Loucy (cell line): Measurements from ENCODE around the gene SPOP.
A peak's percentile ranks its signal among the peaks of the same experiment; 100 is the strongest.

ENCODE experiments used
- H2AFZ ChIP-seq: fragments of 200-600 bp; sonication (generic); 2 replicates; pipeline ENCODE4 v1.6.0; 2016; ENCODE audit warnings: antibody characterized with exemption, mild to moderate bottlenecking, low read length, moderate library complexity
- H3F3A ChIP-seq: fragments of 200-600 bp; 2 replicates; pipeline ENCODE4 v1.6.0; 2016; ENCODE audit warnings: antibody characterized with exemption, low read depth, mild to moderate bottlenecking
- H3K27me3 ChIP-seq: fragments of 200-600 bp; sonication (generic); 2 replicates; pipeline ENCODE4 v1.6.1; 2014; ENCODE audit warnings: low read length, mild to moderate bottlenecking; ENCODE audit not compliant: insufficient read depth, poor library complexity, severe bottlenecking
- H3K36me3 ChIP-seq: fragments of 200-600 bp; sonication (generic); 2 replicates; pipeline ENCODE4 v1.6.1; 2016; ENCODE audit warnings: low read length; ENCODE audit not compliant: insufficient read depth
- H3K4me1 ChIP-seq: fragments of 200-600 bp; sonication (generic); 2 replicates; pipeline ENCODE4 v1.5.1; 2014; ENCODE audit warnings: low read length, mild to moderate bottlenecking; ENCODE audit not compliant: insufficient read depth, poor library complexity, severe bottlenecking
- H3K4me2 ChIP-seq: fragments of 200-600 bp; sonication (generic); 2 replicates; pipeline ENCODE4 v1.6.0; 2014; ENCODE audit warnings: antibody characterized with exemption, low read length, low read depth, mild to moderate bottlenecking; ENCODE audit not compliant: poor library complexity, severe bottlenecking
- H3K4me3 ChIP-seq: fragments of 200-600 bp; sonication (generic); 2 replicates; pipeline ENCODE4 v1.5.1; 2014; ENCODE audit warnings: low read length, mild to moderate bottlenecking, mixed read lengths; ENCODE audit not compliant: poor library complexity, severe bottlenecking
- H3K79me2 ChIP-seq: fragments of 200-600 bp; sonication (generic); 2 replicates; pipeline ENCODE4 v1.6.1; 2014; ENCODE audit warnings: low read length; ENCODE audit not compliant: insufficient read depth
- H3K9ac ChIP-seq: fragments of 200-600 bp; sonication (generic); 2 replicates; pipeline ENCODE4 v1.6.0; 2014; ENCODE audit warnings: mild to moderate bottlenecking, low read depth, low read length, moderate library complexity; ENCODE audit not compliant: poor library complexity, severe bottlenecking
- H3K9me2 ChIP-seq: fragments of 200-600 bp; sonication (generic); replicated peaks from 2 replicates; pipeline ENCODE4 v1.6.1; 2016; ENCODE audit warnings: low read depth, low read length, mixed read lengths
- H3K9me3 ChIP-seq: fragments of 200-600 bp; sonication (generic); 2 replicates; pipeline ENCODE4 v1.6.1; 2014; ENCODE audit warnings: mild to moderate bottlenecking, antibody characterized with exemption, low read length, low read depth; ENCODE audit not compliant: insufficient read depth
- H4K20me1 ChIP-seq: fragments of 200-600 bp; sonication (generic); 2 replicates; pipeline ENCODE4 v1.6.0; 2014; ENCODE audit warnings: antibody characterized with exemption, low read length, mild to moderate bottlenecking; ENCODE audit not compliant: insufficient read depth, poor library complexity, severe bottlenecking
- CTCF ChIP-seq: fragments of 200-600 bp; sonication (generic); conservative IDR thresholded peaks from 2 replicates; pipeline ENCODE4 v1.5.1; 2014; ENCODE audit warnings: mild to moderate bottlenecking, antibody characterized with exemption, low read length
- EZH2phosphoT487 ChIP-seq: fragments of 200-600 bp; IDR thresholded peaks from 2 replicates; pipeline ENCODE4 v1.6.1; 2018; ENCODE audit warnings: antibody characterized with exemption, mild to moderate bottlenecking, moderate library complexity, borderline replicate concordance

SPOP gene

GRCh38 chr17:49555495-49556222, 122.2 kb downstream of the SPOP start:
- no peaks in the 10 kb centered on the region for H3F3A ChIP-seq
- H3K4me3 ChIP-seq = no peak overlapping the region
- H3K9me2 ChIP-seq = no peaks in the 10 kb centered on the region
- H3K36me3 ChIP-seq = no peaks in the 10 kb centered on the region
- H3K79me2 ChIP-seq = no peaks in the 10 kb centered on the region
- H2AFZ ChIP-seq = peak overlapping the region; percentile 54
- H3K4me1 ChIP-seq = peaks cover 5% of the 10 kb centered on the region
- H3K27me3 ChIP-seq = no peaks in the 10 kb centered on the region
- TF ChIP-seq EZH2phosphoT487 = no peak
- no peak for TF ChIP-seq CTCF
- no peaks in the 10 kb centered on the region for H3K9me3 ChIP-seq
- peak overlapping the region; percentile 39 for H3K9ac ChIP-seq
- H3K4me2 ChIP-seq = peak overlapping the region; percentile 34
- H4K20me1 ChIP-seq = no peaks in the 10 kb centered on the region

- no peaks in the 10 kb centered on the region for H3F3A ChIP-seq
- no peak overlapping the region for H2AFZ ChIP-seq
- TF ChIP-seq EZH2phosphoT487 = no peak
- TF ChIP-seq CTCF = no peak
- peaks cover 5% of the 10 kb centered on the region for H3K4me1 ChIP-seq
- no peaks in the 10 kb centered on the region for H3K36me3 ChIP-seq
- no peaks in the 10 kb centered on the region for H4K20me1 ChIP-seq
- H3K4me3 ChIP-seq = no peak overlapping the region
- no peak overlapping the region for H3K9ac ChIP-seq
- no peak overlapping the region for H3K4me2 ChIP-seq
- H3K79me2 ChIP-seq = no peaks in the 10 kb centered on the region
- H3K9me2 ChIP-seq = no peaks in the 10 kb centered on the region
- H3K27me3 ChIP-seq = no peaks in the 10 kb centered on the region
- H3K9me3 ChIP-seq = no peaks in the 10 kb centered on the region
These were observed 123.0 kb downstream of the SPOP start for GRCh38 chr17:49554694-49555494.

- Histone ChIP-seq H3K79me2 (no peaks in the 10 kb centered on the region), H3F3A (no peaks in the 10 kb centered on the region), H3K4me1 (peaks cover 10% of the 10 kb centered on the region), H3K9me3 (no peaks in the 10 kb centered on the region), H4K20me1 (no peaks in the 10 kb centered on the region), H2AFZ (no peak overlapping the region), H3K9ac (no peak overlapping the region), H3K36me3 (no peaks in the 10 kb centered on the region), H3K4me2 (no peak overlapping the region), H3K27me3 (no peaks in the 10 kb centered on the region), H3K4me3 (no peak overlapping the region), H3K9me2 (no peaks in the 10 kb centered on the region)
- no peak for TF ChIP-seq CTCF
- TF ChIP-seq EZH2phosphoT487 = no peak
These were observed 124.1 kb downstream of the SPOP start for GRCh38 chr17:49553676-49554335.
